GM21737 (cell line): ENCODE measurements around the gene FMN1.
"Not testable (repeated sequence)": the region's sequence is repeated elsewhere in the genome, so short reads cannot be mapped to it uniquely, and the experiment has no call there.

Source experiments
- ATAC-seq: cut with Tn5 transposase; IDR thresholded peaks from one replicate; pipeline ENCODE4 v1.9.1; 2021; ENCODE audit warnings: mild to moderate bottlenecking, moderate library complexity; ENCODE audit not compliant: unreplicated experiment

The FMN1 gene

DNA sequence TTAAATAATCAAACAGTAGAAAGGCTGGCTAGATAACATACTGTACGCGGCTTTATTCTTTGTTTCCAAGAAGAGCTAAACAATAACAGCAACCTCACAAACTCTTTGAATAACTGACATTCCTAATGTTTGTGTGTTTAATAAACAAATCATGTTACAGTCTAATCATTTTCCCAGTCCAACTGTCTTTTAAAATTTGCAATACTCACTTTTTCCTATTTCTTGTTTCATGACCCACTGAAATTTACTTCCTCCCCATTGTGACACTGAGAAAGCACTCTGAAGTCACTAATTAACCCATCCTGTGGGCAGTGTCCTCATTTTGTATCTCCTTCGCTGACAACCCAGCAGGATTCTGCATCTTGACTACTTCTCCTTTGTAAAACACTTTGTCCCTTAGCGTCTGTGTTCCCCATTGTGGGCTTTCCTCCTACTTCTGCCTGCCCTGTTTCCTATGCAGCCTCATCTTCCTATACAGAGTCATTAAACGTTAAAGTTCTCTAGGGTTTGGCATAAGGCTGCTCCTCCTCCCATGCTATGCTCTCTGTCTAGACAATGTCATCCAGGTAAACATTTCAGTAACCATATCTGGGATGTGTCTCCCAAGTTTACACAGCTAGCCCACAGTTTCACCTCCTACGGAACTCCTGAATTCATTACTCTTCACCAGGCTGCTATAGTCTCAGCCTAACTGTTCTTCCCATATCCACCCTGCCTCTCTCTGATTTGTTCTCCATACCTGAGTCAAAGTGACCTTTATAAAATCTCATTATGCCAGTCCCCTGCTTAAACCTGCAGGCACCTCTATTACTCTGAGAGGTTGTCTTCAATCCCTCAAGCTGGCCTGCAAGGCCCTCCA is 327.8 kb downstream of the FMN1 start:
- ATAC-seq = no peak

DNA sequence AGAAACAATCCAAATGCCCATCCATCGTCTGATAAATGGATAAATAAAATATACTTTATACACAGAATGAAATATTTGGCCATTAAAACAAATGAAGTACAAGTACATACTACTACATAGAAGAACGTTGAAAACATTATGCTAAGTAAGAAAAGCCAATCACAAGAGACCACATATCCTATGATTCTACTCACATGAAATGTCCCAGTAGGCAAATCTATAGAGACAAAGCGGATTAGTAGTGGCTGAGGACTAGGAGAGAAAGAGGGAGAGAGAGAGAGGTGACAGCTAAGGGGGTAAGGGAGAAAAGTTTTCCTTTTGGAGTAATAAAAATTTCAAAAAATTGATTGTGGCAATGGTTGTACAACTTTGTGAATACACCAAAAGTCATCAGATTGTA is 329.7 kb downstream of the FMN1 start:
- ATAC-seq = no peak

DNA sequence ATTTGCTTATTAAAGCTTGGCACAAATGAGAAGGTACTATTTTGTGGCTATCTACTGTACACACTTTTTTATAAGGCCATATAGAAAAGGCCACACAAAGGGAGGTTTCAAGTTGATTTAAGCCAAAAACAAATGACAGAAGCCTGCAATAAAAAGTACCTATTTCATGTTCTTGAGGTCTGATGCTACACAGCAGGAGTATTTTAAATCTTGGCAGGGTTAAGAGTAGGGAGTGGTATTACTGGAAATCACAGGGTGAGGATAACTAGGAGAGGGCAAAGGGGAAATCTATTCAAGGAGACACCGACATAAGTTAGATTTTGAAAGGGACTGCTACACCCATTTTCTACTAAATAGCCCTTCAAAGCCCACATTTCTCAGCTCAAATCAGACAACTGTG is 330.5 kb downstream of the FMN1 start:
- no peak for ATAC-seq

DNA sequence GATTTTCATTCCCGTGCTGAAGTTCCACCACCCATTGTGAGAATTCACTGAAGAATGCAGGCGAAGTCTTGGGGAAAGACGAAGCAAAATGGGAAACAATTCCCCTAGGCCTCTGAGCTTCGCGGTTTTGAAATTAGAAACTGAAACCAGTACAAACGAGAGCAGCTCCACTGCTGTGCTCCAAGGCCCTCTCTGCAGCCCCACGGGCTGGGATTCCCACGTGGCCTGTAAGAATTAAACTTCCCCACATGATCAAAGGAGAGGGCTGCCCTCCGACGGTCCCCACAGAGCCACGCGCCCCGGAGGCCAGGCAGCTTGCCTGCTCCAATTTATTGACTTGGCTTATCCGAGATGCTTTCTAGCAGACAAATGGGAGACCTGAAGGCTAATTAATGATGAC is 332.8 kb downstream of the FMN1 start:
- ATAC-seq = no peak

DNA sequence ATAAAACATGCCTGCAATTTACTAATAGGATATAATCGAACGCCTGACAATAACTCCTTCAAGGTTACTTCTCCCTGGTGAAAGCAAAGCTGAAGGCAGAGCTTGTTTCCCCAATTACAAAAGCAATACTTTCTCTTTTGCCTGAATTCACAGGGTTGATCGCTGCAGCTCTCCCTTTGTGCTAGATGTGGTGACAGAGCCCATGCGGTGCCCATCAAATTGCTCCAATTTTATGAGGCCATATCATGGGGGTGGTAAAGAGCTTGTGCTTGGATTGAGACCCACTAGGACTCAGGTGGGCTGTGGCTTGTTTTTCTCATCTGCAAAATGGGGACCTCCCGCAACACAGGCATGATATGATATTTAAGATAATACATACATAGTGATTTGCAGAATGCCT is 333.3 kb downstream of the FMN1 start:
- ATAC-seq = no peak

DNA sequence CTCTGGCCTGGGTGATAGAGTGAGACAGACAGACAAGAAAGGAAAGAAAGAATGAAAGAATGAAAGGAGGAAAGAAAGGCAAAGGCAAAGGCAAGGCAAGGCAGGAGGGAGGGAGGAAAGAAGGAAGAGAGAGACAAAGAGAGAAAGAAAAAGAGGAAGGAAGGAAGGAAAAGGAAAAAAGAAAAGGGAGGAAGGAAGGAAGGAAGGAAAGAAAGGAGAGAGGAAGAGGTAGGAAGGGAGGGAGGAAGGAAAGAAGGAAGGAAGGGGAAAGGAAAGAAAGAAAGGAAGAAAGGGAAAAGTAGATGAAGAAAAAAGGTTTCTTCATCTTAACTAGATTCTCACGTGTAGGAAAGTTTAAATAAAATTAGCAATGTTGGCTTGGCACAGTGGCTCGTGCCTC is 334.5 kb downstream of the FMN1 start:
- ATAC-seq = no peak

DNA sequence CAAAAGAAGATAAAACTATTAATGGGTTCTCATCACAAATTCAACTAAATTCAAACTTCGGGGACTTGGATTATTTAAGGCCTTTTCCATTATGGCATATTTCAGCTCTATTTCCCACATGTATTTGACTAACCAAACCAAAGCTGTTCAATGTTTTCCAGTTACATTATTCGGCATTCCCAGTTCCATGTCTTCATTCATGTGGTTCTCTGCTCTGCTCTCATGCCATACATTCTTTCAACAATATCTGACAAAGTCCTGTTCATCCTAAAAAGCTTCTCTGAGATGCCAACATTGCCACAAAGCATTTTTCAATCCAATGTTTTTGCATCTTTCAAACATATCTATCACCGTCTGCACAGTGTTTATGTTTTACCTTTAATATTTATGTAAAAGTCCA is 335.3 kb downstream of the FMN1 start:
- no peak for ATAC-seq

DNA sequence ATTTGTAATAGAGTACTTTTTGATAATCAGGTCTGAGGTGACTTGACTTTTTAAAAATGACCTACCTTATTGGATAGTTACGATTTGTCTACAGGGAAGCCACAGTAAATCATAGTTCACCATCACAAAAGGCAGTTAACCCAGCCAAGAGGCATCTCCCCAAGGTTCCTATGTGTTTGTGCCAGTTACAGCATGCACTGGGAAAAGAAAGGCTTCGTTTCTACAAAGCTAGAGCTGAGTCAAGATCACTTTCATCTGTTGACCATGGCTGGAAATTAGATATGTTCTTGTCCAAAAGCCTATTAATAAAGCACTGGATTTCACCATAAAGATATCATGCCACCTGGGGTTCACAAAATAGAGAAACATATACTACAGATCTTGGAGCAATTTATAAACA is 336.8 kb downstream of the FMN1 start:
- ATAC-seq = no peak

DNA sequence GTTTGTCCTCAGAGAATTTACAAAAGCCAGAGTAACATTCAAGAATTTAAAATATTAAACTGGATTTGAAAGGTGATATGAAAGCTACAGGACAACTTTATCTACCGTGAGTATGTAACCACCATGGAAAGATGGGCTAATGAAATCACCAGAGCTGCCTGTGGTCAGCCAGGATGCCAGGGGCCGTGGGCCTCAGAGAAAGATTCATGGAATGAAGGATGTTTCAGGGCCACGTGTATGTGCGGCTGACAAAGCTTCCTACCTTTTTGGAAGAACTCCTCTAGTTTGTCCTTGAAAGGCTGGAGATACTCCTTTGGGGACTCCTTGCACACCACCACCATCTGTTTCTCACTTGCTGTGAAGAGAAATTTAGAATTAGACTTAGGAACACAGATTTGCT is 337.8 kb downstream of the FMN1 start:
- no peak for ATAC-seq

DNA sequence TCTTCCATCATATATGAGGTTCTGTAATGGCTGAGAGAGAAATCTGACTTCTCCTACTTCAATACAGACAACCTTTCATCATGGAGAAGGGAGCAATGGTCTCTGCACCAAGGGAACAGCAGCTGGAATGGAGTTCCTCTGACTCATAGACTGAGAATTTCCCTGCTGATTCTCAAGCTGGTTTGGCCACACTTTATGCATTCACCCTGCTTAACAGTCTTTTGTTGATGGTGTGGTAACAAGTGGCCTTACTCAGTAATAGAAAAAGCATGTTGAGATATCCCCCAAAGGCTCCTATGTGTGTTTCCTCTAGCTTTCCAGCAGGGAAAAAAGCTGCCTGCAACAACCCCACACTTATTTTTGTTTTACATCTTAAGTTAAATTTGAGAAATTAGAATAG is 338.6 kb downstream of the FMN1 start:
- ATAC-seq = no peak

DNA sequence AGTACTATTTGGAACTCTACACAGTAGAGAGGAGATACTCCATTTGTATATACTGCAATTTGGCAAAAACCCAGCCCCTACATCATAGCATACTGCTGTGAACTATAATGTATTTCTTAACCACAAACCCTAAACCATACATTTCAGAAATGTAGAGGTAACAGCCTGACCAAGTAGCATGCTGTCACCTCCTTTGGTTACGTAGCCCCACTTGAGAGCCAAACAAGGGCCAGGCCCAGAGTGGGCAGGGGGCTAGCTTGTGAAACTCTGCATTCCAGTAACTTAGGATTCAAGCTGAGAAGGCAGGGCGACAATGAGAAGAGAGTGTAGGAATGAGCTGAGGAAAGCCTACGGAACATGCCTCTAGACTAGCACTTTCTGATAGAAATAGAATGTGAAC is 340.9 kb downstream of the FMN1 start:
- no peak for ATAC-seq

DNA sequence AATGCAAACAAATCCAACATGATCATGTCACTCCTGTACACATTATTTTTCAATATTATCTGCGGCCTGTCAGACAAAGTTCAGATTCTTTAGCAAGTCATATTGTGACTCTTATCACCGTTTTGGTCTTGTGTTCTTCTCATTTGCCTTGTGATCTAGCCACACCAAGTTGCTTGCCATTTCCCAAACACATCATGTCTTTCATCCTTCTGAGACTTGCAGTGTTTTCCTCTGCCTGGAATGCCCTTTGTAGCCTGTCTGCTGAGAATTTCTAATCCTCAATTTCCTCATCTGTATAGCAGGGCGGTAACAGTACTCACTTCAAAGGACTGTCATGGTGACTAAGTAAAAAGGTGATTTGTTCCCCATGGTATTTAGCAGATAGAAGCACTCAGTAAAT is 341.7 kb downstream of the FMN1 start:
- no peak for ATAC-seq

DNA sequence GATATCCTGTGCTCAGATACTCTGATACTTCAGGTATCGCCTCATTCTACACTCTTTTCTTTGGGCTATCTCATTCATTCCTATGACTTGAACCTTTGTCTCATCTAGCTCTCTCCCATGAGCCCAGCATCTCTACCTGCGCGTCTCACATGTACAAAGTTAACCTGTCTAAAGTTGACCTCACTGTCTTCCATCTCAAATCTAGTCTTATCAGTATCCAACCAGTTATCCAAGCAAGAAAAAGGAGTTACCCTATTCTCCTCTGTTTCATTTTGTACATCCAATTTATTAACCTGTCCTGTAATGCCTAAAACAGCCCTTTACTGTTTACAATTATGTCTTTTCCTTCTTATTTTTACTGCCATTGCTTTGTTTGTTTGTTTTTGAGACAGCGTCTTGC is 342.5 kb downstream of the FMN1 start:
- no peak for ATAC-seq

DNA sequence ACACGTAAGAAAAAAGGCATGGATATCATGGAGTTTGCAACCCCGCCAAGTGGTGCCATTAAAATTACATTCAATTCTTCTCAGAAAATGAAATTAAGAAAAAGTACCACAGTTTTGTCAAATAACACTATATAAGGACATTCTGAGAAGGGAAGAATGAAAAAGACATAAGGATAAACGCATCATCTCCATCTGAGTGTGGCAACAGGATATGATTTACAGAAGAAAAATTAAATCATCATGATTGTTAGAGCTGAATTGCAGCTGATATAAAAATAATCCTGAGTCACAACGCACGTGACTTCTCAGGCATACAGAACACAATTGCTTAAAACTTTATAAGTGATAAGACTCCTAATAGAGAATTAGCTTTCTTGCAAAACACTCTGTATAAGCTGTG is 342.9 kb downstream of the FMN1 start:
- ATAC-seq = no peak

DNA sequence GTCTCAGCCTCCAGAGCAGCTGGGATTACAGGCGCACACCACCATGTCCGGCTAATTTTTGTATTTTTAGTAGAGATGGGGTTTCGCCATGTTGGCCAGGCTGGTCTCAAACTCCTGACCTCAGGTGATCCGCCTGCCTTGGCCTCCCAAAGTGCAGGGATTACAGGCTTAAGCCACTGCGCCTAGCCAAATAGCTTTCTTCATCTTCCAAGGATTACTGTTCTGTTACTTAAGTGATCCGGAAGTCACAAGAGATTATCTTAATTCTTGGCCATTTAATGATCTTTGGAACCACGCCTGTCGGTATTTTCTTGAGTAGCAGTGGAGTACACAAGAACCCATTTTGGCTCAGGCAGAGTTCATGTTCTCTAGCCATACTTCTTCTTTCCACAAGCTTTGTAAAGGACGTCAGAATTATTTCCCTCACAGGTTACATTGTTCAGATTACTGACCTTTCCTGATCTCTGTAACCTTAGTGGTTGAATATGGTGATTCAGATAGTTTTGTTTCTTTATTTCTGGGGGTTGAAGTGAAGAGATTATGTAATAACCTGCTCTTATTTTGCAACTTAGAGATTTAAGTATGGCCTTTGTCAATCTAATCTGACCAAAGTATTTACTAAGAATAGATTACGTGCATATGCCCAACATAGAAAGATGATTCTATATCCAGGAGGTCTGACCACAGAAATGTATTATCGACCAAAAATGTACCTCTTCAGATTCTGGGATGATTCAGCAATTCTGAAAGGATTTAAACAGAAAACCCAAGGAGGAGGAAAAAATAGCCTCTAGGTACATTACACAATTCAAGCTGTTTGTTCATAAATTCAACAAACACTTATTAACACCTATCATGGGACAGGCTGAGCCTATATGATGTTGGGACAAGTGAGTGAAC is 344.5 kb downstream of the FMN1 start:
- ATAC-seq = no peak

DNA sequence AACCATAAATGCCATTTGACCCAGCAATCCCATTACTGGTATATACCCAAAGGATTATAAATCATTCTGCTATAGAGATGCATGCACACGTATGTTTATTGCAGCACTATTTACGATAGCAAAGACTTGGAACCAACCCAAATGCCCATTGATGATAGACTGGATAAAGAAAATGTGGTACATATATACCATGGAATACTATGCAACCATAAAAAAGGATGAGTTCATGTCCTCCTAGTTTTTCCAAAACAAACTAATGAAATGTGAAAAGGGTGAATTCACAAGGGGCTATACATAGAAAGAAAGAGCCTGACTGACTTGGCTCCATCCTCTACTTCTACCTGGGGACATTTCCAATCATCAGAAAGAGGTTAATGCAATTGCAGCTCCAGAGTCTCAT is 347.8 kb downstream of the FMN1 start:
- ATAC-seq = not testable (repeated sequence)

DNA sequence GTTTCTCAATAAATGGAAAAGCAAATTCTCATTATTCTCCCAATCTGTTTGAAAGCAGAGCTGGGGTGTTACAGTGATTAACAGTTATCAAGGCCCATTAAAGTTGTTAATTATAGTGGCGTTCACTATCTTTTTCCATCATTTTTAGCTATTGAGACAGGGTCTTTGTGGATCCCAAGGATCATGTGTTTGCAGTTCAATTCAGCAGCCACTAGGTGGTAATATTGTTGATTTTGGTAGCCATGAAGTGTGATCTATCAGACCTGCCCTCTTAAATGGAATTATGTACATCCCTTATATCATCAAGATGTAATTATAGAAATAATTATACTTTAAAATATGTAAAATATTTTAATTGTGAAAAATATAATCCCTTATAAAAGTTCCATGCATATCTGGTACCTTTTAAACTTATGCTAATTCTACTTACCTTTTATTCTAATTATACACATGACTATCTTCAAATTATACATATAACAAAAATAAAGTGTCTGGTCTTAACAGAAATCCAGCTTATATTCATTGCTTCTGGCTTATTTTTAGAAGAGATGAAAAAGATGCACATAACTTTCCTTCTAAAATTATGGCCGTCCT is 350.3 kb downstream of the FMN1 start:
- ATAC-seq = no peak

DNA sequence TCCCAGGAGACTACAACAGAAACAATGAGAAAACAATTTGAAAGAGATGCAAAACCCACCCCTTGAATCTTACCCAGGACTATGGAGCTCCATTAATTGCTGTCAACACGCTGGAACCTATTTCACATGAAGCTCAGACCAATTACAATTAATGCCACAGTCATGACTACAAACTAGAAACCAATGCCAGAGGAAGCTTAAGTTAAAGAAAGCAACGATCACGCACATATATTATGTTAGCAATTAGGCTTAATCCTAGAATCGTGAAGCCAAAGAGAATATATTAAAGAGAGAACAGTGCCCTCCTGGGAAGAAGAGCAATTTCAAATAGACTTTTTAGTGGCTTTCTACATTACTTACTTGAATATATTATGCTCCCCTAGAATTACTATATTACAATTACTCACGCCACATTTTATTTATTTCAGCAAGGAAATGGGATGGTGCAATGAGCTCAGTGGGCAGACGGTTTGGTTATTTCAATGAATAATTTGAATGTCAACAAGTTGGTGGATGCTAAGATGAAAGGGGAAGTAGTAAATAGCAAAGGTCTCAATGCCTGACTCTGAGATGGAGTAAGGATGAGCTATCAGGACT is 351.2 kb downstream of the FMN1 start:
- no peak for ATAC-seq

DNA sequence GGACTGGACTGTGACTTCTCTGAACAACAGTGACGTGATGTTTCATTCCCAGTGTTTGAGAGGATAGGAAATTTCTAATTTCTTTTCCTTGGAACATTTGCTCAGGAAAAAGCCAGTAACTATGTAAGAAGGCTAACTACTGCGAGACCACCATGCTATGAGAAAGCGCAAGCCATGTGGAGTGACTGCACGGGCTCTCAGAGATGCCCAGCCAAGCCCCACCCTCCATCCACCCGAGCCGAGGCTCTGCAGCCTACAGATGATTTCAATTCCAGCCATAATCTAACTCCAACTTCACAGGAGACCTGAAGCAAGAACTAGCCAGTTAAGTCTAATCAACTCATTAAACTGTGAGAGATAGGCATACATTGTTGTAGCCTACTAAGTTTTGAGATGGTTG is 352.4 kb downstream of the FMN1 start:
- no peak for ATAC-seq

DNA sequence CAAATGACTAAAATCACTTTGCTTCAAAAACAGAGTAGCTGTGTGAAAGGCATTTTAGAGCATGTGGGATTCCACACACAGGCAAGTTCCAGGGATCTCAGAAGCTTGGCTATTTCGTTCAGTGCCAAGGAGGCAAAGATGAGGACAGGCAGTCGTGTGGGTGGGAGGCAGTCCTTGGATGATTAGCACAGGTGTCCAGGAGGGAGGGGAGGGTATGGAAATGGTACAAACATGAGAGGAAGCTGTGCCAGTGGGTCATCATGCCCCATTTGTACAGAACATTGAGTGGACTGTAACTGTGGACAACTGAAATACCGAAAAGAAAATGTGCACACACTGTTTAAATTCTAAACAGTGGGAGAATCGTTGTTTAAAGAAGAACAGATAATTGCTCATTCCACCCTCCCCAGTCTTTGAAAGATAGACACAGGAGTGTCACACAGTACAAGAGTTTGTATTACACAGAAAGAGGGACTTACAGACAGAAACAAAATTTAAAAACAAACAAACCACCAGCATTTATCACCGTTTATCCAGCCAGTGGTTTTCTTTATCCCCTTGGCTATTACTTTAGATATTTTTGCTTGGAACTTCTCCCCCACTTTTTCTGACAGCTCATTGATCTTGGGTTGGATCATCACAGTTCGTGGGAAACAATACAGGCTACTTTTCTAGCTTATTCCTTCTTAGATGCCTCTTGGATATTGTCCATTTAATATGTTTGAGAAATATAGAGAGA is 353.8 kb downstream of the FMN1 start:
- no peak for ATAC-seq

DNA sequence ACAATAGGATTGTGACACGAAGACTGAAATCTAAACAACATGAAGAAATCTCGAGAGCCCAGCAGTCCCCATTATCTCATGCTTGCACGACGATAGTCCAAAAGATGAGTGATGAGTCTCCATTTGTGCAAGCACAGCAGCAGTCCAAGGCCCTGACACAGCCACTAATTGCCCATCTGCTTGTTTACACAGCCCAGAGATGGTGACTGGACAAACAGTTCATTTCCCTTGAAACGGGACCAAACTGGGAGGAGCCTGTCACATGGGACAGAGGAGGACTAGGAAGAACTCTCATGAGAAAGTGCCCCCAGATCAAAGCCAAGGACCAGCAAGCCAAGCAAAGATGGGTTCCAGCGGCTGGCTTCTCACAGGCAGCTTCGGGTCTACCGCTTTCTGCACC is 355.7 kb downstream of the FMN1 start:
- no peak for ATAC-seq
